Measurements from ENCODE around the gene BANP.
"Not testable (repeated sequence)": the region's sequence is repeated elsewhere in the genome, so short reads cannot be mapped to it uniquely, and the experiment has no call there.

The BANP gene

GRCh38 chr16:88026964-88027938 lies 76.0 kb downstream of the BANP start:
- no peak for TF ChIP-seq CTCF (conservative IDR thresholded peaks at IDR 0.05; ENCODE audit: low read depth, low read length)
- Histone ChIP-seq H3K27ac (no peak overlapping the region), H3K4me3 (IDR thresholded peaks at IDR 0.05; ENCODE audit: insufficient read depth, low read depth, low read length) (no peak overlapping the region), H3K4me1 (ENCODE audit: low read depth, poor library complexity, severe bottlenecking) (no peaks in the 10 kb centered on the region), H2AFZ (ENCODE audit: low read depth) (no peak overlapping the region), H3K9ac (no peak overlapping the region), H4K20me1 (ENCODE audit: insufficient read depth) (no peaks in the 10 kb centered on the region), H3K4me2 (no peak overlapping the region), H3K27me3 (ENCODE audit: insufficient read depth, low read depth) (no peaks in the 10 kb centered on the region), H3K36me3 (ENCODE audit: insufficient read depth) (no peaks in the 10 kb centered on the region), H3K79me2 (ENCODE audit: insufficient read depth, low read depth) (no peaks in the 10 kb centered on the region)

- not testable (repeated sequence) for H3K27ac ChIP-seq; H3K4me1 ChIP-seq (ENCODE audit: low read depth, poor library complexity, severe bottlenecking); H3K4me3 ChIP-seq (IDR thresholded peaks at IDR 0.05; ENCODE audit: insufficient read depth, low read depth, low read length); H2AFZ ChIP-seq (ENCODE audit: low read depth); H4K20me1 ChIP-seq (ENCODE audit: insufficient read depth); H3K4me2 ChIP-seq; H3K36me3 ChIP-seq (ENCODE audit: insufficient read depth); H3K27me3 ChIP-seq (ENCODE audit: insufficient read depth, low read depth); H3K9ac ChIP-seq; H3K79me2 ChIP-seq (ENCODE audit: insufficient read depth, low read depth)
Observed at GRCh38 chr16:88028177-88028930, 77.1 kb downstream of the BANP start.

GRCh38 chr16:88030498-88030897 lies 79.3 kb downstream of the BANP start:
- Histone ChIP-seq H3K4me3 (IDR thresholded peaks at IDR 0.05; ENCODE audit: insufficient read depth, low read depth, low read length) (no peak overlapping the region), H2AFZ (ENCODE audit: low read depth) (no peak overlapping the region), H3K27ac (no peak overlapping the region), H3K4me1 (ENCODE audit: low read depth, poor library complexity, severe bottlenecking) (no peaks in the 10 kb centered on the region), H3K27me3 (ENCODE audit: insufficient read depth, low read depth) (no peaks in the 10 kb centered on the region), H4K20me1 (ENCODE audit: insufficient read depth) (no peaks in the 10 kb centered on the region), H3K36me3 (ENCODE audit: insufficient read depth) (no peaks in the 10 kb centered on the region; the same call in 1 of the 2 replicates), H3K79me2 (ENCODE audit: insufficient read depth, low read depth) (no peaks in the 10 kb centered on the region), H3K9ac (no peak overlapping the region), H3K4me2 (no peak overlapping the region)
- TF ChIP-seq CTCF (conservative IDR thresholded peaks at IDR 0.05; ENCODE audit: low read depth, low read length): no peak

GRCh38 chr16:88030961-88031360 lies 79.7 kb downstream of the BANP start:
- H4K20me1 ChIP-seq (ENCODE audit: insufficient read depth); H3K4me1 ChIP-seq (ENCODE audit: low read depth, poor library complexity, severe bottlenecking); H2AFZ ChIP-seq (ENCODE audit: low read depth); H3K4me3 ChIP-seq (IDR thresholded peaks at IDR 0.05; ENCODE audit: insufficient read depth, low read depth, low read length); H3K27ac ChIP-seq; H3K27me3 ChIP-seq (ENCODE audit: insufficient read depth, low read depth); H3K79me2 ChIP-seq (ENCODE audit: insufficient read depth, low read depth); H3K9ac ChIP-seq; H3K36me3 ChIP-seq (ENCODE audit: insufficient read depth); H3K4me2 ChIP-seq: not testable (repeated sequence)

- not testable (repeated sequence) for H4K20me1 ChIP-seq (ENCODE audit: insufficient read depth); H3K4me1 ChIP-seq (ENCODE audit: low read depth, poor library complexity, severe bottlenecking); H3K36me3 ChIP-seq (ENCODE audit: insufficient read depth); H3K27ac ChIP-seq; H3K79me2 ChIP-seq (ENCODE audit: insufficient read depth, low read depth); H3K4me2 ChIP-seq; H2AFZ ChIP-seq (ENCODE audit: low read depth); H3K9ac ChIP-seq; H3K4me3 ChIP-seq (IDR thresholded peaks at IDR 0.05; ENCODE audit: insufficient read depth, low read depth, low read length); H3K27me3 ChIP-seq (ENCODE audit: insufficient read depth, low read depth)
Observed at GRCh38 chr16:88033003-88033740, 81.9 kb downstream of the BANP start.

Measured in KMS-11 (cell line).